T-helper 1 cell (primary cell): ENCODE data around the gene ZCWPW1.
A peak's percentile ranks its signal among the peaks of the same experiment; 100 is the strongest.

Experiments
- DNase-seq, 5 donors: peaks; one replicate each; pipeline ENCODE4 v3.0.0-alpha.2; 2012 to 2020

The ZCWPW1 gene

DNA sequence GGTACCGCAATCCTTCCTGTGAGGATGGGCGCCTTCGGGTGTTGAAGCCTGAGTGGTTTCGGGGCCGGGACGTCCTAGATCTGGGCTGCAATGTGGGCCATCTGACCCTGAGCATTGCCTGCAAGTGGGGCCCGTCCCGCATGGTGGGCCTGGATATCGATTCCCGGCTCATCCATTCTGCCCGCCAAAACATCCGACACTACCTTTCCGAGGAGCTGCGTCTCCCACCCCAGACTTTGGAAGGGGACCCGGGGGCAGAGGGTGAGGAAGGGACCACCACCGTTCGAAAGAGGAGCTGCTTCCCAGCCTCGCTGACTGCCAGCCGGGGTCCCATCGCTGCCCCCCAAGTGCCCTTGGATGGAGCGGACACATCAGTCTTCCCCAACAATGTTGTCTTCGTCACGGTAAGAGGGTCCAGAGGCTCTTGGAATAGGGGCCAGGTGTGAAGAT is 2.8 kb upstream of the ZCWPW1 start:
- DNase-seq = no peak

DNA sequence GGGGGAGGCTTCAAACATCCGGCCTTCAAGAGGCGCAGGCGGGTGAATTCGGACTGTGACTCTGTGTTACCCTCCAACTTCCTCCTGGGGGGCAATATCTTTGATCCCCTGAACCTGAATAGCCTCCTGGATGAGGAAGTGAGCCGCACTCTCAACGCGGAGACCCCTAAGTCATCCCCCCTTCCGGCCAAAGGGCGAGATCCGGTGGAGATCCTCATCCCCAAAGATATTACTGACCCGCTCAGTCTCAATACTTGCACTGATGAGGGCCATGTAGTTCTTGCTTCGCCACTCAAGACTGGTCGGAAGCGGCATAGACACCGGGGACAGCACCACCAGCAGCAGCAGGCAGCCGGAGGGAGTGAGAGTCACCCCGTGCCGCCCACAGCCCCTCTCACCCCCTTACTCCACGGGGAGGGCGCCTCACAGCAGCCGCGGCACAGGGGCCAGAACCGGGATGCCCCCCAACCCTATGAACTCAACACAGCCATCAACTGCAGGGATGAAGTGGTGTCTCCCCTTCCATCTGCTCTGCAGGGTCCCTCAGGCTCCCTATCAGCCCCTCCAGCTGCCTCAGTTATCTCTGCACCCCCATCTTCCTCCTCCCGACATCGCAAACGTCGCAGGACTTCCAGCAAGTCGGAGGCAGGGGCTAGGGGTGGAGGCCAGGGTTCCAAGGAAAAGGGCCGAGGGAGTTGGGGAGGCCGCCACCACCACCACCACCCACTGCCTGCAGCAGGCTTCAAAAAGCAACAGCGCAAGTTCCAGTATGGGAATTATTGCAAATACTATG is 2.2 kb upstream of the ZCWPW1 start:
- peak; percentile 22 to 54 (median 28) for DNase-seq

- peak; percentile 88 to 96 (median 94) for DNase-seq
Measured at GRCh38 chr7:100429637-100430492, 1.4 kb upstream of the ZCWPW1 start, which contains the start of gene MEPCE. Gene MEPCE (plus strand): TSS chr7:100429831. CDS start chr7:100430019, 188 bp downstream.

- DNase-seq = peak; percentile 100
Measured at GRCh38 chr7:100428967-100429636, 599 bp upstream of the ZCWPW1 start.

GRCh38 chr7:100427762-100428198 is 723 bp downstream of the ZCWPW1 start:
- no peak for DNase-seq

GRCh38 chr7:100426516-100426915 is 2.0 kb downstream of the ZCWPW1 start:
- DNase-seq = no peak

DNA sequence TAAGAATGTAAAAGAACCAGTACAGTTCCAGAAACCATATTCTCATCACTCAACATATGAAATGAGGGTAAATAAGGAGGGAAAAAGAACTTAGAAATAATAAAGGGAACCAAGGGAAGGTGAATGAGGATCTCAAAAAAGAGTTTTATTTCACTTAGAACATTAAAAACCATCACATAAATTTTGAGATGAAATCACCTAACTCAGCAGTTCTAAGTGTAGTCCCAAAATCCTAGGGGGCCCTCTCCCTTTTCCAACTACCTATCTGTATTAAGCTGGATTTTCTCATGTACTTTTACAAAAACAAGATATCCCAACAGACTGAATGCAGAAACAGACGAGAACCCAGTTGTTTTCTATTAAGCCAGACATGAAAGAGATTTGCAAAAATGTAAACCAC is 3.2 kb downstream of the ZCWPW1 start:
- no peak for DNase-seq

GRCh38 chr7:100423315-100423714 is 5.2 kb downstream of the ZCWPW1 start:
- no peak for DNase-seq

DNA sequence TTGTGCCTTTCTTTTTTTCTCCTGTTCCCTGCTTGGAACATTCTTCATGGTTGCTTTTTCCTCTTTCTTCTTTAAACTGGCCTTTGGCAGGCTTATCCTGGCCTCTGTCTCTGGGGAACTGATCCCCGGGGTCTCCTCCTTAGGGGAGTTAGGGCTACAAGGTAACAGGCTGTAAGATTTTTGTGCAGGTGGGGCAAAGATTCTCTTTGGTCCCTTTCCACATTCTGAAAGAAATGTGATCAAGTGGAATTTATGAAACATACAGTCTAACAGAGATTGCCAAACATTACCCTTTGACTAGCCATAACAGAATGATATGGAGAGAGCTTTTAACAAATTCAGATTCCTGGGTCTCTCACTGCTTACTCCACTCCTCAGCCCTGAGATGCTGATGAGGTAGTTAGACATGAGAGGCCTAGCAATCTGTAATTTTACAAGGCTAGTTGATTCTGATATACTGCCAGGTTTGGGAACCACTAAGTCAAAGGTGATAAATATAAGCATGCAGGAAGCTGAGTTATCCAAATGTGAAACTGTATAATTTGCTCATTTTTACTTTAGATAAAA is 8.8 kb downstream of the ZCWPW1 start:
- no peak for DNase-seq

DNA sequence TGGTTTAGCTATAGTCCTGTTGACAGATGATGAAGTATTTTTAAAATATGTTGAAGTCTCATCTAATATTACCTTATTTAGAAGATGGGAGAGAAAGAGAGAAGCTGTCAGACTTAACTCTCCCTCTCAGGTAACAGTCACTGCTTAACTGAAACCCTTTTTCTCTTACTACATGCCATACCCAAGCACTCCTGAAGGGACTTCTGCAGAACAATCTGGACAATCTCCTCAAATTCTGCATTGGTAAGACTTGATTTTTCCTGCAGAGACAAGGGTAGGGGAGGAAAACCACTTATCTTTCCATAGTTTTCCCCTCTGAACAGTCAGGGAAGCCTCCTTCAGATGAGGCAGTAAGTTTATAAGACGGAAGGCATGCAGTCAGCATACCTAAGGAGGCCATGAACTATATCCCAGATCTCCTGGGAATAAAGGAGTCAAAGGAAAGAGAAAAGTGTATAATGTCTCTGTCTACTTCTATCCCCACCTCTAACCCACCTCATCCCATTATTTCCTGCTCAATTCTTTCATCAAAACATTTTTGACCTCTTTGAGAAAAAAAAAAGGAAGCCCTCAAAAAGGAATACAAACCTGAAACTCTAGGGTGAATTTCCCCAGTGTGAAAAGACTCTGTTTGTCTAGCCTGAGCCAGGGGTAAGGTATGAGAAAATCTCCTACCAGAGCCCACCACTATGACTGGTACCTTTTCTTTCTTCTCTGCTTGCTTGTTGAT is 9.4 kb downstream of the ZCWPW1 start:
- DNase-seq = no peak

- no peak for DNase-seq
Measured at GRCh38 chr7:100415448-100415847, 13.1 kb downstream of the ZCWPW1 start.

- DNase-seq = no peak
Measured at GRCh38 chr7:100413889-100414288, 14.6 kb downstream of the ZCWPW1 start.

- no peak for DNase-seq
Measured at GRCh38 chr7:100413346-100413745, 15.2 kb downstream of the ZCWPW1 start.

DNA sequence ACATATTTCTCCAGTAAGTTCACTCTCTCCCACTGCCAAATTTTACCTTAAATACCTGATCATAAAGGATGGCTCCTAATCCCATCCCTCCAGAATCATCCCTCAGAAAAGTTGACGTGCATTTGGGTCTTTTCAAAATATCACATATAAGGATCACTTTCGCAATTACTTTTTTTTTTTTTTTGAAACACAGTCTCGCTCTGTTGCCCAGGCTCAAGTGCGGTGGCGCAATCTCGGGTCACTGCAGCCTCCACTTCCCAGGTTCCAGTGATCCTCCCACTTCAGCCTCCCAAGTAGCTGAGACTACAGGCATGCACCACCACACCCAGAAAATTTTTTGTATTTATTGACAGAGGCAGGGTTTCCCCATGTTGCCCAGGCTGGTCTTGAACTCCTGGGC is 17.4 kb downstream of the ZCWPW1 start:
- DNase-seq = no peak

DNA sequence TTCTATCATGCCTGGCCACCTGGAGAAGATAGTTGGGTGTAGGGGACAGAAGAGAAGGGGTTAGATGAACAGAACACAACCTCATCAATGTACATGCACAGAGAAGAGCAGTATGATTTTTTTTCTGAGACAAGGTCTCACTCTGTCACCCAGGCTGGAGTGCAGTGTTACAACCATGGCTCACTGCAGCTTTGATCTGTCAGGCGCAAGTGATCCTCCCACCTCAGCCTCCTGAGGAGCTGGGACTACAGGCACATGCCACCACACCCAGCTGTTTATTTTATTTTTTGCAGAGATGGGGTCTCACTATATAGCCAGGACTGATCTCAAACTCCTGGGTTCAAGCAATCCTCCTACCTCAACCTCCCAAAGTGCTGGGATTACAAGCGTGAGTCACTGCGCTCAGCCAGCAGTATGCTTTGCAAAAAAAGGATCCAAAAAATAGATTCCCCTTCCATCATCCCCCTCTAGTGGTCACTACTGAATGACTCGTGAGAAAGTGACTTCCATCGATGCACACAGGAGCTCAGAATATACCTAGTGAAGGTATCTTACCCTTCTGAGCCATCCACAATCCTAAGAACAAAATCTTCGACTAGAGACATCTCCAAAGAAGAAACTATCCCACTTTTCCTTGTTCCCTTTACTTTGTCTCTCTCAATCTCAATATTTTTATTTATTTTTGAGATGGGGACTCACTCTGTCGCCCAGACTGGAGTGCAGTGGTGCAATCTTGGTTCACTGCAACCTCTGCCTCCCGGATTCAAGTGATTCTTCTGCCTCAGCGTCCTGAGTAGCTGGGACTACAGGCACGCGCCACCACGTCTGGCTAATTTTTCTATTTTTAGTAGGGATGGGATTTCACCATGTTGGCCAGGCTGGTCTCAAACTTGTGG is 21.0 kb downstream of the ZCWPW1 start:
- peak in 3 of 5 donors; percentile 11 to 61 (median 31) for DNase-seq

DNA sequence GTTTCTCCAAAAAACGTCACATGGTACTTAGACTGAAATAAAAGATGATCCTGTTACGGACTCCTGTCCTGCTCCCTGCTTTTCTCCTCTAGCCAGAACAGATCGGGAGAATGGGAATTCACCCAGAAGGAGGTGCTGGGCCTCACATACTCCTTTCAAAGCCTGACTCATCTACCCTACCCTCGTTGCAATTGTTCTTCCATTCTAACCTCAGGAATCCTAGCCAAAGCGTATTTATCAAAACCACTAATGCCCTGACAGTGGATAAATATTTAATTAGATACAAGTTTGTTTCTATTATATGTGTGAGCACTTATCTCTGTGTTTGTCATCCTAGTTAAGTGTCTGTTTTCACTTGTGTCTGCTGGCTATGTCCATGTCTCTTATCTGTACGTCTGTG is 21.7 kb downstream of the ZCWPW1 start:
- DNase-seq = no peak

- no peak for DNase-seq
Measured at GRCh38 chr7:100402241-100402640, 26.3 kb downstream of the ZCWPW1 start.

DNA sequence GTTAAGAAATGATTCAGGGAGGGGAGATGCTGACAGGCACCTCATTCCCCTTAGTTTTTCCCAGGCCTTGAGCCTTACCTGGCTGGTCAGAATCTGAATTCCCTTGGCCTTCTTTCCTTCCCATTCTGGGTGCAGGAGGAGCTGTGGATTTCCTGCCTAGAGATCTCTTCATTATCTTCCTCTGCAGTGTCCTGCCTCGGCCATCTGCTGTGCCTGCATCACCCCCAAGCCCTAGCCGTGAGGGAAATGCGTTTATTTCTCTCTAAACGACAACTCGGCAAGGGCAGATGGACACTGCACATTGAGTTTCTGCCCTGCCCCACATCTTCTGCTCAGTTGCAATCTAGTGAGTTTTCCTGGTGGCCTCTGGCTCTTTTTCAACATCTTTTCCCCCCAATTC is 26.7 kb downstream of the ZCWPW1 start:
- no peak for DNase-seq

DNA sequence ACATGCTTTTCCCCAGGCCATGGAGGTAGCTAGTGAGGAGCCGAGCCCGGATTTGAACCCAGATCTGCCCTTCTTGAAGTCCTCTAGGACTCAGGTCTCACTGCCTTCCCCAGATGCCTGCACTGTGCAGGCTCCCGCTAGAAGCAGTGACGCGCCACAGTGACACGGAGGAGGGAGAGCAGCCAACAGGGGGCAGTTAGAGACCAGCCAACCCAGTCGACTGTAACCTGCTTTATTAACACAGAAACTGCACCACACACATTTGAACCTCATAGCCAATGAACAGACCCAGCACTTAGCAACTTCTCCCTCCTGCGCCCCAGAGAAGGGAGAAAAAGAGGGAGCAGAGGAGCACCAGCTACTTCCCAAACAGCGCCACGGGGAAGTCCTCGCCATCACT is 27.8 kb downstream of the ZCWPW1 start:
- DNase-seq = peak in 1 of 5 donors; percentile 13

GRCh38 chr7:100400041-100400440 is 28.5 kb downstream of the ZCWPW1 start:
- DNase-seq = no peak

GRCh38 chr7:100398239-100398638 is 30.3 kb downstream of the ZCWPW1 start:
- no peak for DNase-seq
